ENCODE data around the gene PRKCE.
"Not testable (repeated sequence)": the region's sequence is repeated elsewhere in the genome, so short reads cannot be mapped to it uniquely, and the experiment has no call there.

The PRKCE gene

DNA sequence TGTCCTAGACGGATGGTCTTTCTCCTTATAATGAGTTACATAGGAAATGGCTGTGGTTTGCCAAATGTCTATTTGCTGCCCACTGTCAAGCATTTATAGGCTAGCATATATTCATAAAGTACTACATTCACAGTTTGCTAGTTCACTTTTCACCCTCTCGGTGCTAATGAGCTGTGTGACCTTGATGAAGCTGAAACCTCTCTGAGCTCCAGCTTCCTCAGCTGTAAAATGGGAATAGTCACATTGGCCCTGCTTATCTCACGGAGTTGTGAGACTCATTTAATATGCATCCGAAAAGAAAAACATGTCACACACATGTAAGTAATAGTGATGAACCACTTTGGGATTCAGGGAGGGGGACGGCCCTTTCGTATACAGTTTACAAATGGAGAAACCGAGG lies 17.0 kb downstream of the PRKCE start:
- DNase-seq (ENCODE audit: low spot score): no peak

DNA sequence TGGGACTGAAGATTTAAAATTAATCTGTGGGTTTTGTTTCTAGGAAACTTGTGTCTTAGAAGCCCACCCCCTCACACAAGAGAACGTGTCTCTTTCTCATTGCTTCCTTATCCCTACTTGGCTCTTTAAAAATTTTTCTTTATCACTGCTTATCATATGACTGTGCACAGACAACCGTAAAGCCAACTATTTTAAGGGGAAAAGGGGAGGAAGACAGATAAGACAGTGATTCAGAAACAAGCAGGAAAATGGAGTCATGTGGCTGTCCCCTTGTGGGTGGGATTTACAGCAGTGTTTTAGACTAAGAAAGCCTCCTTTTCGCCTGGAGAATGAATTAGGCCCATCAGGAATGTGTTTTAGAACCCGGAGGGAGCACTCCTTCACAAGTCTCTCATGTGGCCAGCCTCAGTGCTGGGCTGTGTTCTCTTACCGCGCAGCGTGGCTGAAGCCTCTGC lies 17.6 kb downstream of the PRKCE start:
- DNase-seq (ENCODE audit: low spot score): no peak

DNA sequence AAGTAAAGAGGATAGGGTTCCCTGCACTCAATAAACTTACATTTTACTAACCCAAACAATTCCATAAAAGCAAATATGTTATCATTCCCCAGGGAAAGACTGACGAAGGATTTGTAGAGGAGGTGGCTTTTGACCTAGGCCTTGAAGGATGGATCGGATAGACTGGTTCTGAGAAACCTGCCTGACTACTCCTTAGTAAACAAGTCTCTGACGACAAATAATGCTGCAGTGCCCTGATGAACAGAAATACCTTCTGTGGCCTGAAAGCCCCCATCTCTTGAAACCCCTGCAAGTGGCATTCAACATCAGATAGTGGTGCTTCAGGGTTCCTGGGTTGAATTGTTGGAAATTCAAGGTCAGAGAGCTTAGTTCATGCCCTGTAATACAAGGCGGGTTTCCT lies 19.2 kb downstream of the PRKCE start:
- DNase-seq (ENCODE audit: low spot score): no peak

GRCh38 chr2:45672138-45672537 lies 20.7 kb downstream of the PRKCE start:
- DNase-seq (ENCODE audit: low spot score): no peak

GRCh38 chr2:45674035-45674816 lies 22.8 kb downstream of the PRKCE start:
- DNase-seq (ENCODE audit: low spot score): no peak

- DNase-seq (ENCODE audit: low spot score): no peak
Measured at GRCh38 chr2:45675263-45675812, 23.9 kb downstream of the PRKCE start.

GRCh38 chr2:45676088-45676487 lies 24.6 kb downstream of the PRKCE start:
- no peak for DNase-seq (ENCODE audit: low spot score)

DNA sequence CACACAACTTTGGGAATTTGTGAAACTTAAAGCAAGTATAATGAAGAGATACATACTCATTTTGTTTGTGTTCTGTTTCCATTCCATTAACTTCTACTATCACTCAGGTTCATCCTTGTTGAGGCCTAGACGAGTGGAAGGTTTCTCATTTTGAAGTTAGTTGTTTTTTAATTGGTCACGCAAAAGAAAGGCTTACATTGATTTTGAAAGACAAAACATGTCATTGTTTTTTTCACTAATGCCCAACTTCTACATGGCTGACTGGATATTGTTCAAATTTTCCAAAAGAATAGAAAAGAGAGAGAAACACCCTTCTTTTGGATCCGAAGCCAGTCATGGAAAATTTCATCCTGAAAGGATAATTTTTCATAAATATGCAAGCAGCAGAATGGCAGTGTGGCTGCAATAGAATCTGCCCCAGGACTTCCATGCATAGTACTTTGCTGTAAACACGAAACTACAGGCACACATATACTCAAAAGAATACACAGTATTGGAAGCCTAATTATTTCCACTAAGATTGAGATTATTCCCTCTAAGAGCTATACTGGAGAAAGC lies 27.4 kb downstream of the PRKCE start:
- peak; percentile 62 for DNase-seq (ENCODE audit: low spot score)

- DNase-seq (ENCODE audit: low spot score): no peak
Measured at GRCh38 chr2:45680351-45680967, 29.0 kb downstream of the PRKCE start.

DNA sequence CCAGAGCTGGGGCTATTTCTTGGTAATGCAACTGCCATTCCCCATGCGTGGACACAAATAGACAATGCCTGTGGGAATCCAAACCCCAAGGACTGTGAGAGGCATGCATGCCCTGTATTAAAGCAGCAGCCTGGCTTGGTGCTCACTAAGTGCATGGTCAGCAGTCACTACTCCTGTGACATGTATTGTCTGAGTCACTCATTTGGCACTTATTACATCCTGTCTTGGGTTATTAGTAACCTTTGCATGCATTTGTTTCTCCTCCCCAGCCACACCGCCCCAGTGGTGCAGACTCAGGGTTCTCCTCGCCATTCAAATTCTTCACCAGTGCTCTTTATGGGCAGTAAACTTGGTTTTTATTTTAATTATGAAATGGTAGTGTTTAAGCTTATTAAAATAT lies 30.2 kb downstream of the PRKCE start:
- no peak for DNase-seq (ENCODE audit: low spot score)

DNA sequence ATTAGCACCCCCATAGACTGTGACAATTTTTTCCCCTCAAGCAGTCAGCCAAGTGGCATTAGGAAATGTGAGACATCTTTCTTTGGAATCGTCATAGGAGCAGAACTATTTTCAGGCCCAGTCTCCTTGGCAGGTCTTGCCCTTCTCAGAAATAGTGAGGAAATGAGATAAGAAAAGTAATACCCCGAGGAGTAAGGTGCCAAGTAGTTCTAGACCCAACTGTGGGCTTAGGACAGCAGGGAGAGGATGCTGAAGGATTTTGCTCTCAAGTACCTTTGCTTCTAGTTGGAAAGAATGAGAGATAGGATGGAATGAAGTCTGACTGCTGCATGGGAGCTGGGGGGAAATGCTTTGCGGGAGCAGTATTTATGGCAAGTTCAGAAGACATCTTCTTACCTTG lies 31.8 kb downstream of the PRKCE start:
- no peak for DNase-seq (ENCODE audit: low spot score)

GRCh38 chr2:45684756-45685155 lies 33.3 kb downstream of the PRKCE start:
- DNase-seq (ENCODE audit: low spot score): no peak

- no peak for DNase-seq (ENCODE audit: low spot score)
Measured at GRCh38 chr2:45685260-45685659, 33.8 kb downstream of the PRKCE start.

GRCh38 chr2:45687964-45688363 lies 36.5 kb downstream of the PRKCE start:
- DNase-seq (ENCODE audit: low spot score): no peak

DNA sequence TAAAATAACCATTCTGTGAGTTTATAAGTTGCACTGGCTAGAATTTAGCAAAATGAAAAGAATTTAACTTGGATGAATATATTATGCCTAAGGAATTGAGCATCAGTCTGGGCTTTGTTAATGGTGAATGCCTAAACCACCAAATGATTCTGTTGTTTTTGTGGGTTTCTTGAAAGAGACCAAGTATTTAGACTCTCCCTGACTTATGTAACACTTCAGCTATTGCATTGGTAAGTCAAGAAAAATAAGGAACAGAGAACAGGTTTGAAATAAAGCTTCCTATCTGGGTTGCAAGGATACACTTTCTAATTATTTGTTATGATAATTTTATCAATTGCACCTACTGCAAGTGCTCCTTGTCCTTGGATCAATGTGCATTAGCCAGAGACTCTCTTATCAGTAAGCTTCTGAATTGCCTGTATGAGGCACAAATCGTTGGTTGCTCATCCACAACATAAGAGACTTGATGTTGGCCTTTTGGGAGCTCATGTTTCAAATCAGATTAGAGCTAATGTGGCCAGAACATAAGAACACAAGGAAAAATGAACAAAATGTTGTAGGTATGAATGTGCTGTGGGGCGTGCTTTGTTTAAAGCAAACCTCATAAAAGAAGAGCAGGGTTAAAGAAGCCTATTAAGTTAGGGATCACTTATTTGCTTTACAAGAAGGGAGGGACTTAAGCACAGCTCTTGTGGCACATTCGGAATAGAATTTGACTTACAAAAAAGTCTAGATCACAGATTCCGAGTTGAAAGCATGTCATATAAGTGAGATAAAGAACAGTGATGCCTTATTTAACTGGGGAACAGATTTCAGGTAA lies 37.2 kb downstream of the PRKCE start:
- no peak for DNase-seq (ENCODE audit: low spot score)

GRCh38 chr2:45690231-45690630 lies 38.8 kb downstream of the PRKCE start:
- peak; percentile 56 for DNase-seq (ENCODE audit: low spot score)

GRCh38 chr2:45691171-45691999 lies 39.9 kb downstream of the PRKCE start:
- no peak for DNase-seq (ENCODE audit: low spot score)

- DNase-seq (ENCODE audit: low spot score): no peak
Measured at GRCh38 chr2:45692566-45692965, 41.1 kb downstream of the PRKCE start.

DNA sequence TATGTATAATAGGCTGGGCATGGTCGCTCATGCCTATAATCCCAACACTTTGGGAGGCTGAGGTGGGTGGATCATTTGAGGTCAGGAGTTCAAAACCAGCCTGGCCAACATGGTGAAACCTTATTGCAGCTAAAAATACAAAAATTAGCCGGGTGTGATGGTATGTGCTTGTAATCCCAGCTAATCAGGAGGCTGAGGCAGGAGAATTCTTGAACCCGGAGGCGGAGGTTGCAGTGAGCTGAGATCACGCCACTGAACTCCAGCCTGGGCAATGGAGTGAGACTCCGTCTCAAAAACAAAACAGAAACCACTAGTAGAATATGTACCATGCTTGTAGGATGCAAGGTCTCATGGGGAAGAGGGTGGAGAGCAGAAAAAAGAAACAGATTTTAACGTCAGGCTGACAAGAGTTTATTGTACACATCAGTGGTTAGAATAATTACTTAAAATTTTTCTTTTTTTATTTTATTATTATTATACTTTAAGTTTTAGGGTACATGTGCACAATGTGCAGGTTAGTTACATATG lies 44.1 kb downstream of the PRKCE start:
- DNase-seq (ENCODE audit: low spot score): not testable (repeated sequence)

DNA sequence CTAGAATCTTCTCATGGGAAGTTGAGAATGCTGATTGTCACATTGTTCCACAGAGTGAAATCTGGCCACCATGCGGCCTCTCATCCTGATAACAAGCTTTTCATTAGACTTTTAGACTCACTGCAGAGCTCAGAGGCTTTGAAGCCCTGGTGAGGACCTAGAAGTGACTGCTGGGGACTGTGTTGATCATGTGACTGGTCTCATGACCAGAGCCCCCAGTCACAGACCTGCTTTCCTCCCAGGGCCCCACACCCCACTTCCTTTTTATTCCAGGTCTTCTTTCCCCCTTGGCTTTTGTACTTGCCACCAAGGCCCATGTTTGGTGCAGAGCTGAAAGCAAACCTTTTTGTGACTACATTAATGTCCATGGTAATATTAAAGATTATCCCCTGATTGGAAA lies 45.2 kb downstream of the PRKCE start:
- DNase-seq (ENCODE audit: low spot score): no peak

DNA sequence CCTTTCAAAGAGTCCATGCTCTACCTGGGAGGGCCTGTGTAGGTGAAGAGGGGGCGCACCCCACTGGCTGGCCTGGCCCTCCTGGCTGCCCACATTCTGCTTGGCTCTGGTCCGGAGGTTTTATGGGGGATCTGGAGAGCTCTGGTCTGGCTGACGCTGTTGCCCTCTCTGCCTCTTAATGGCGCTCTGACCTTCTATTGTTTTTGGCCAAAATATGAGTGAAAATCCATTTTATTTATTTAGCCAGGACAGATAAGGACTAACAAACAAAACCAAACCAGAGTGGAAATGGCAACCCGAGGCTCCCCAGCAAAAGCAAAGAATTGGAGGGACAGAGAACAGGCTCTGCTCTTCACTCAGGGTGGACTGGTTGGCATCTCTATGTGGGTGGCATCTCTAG lies 45.7 kb downstream of the PRKCE start:
- no peak for DNase-seq (ENCODE audit: low spot score)
